T-cell (primary cell): ENCODE results near the gene KCNQ2. TPM values are rescaled to one million over a fixed set of nuclear protein-coding genes. Genes with fewer than 3 reads are reported as not detected.

ENCODE experiments used
- ATAC-seq, 4 experiments: fragments of 200-7000 bp in 3 of 4; fragments of 150-1000 bp in 1 of 4; cut with Tn5 transposase; replicated peaks in 1 of 4; 1 replicate in 3 of 4; 2 replicates in 1 of 4; pipeline ENCODE4 v1.10.0; 2021; ENCODE audit warnings: moderate library complexity in 3 of 4, mild to moderate bottlenecking in 2 of 4, moderate number of reproducible peaks in 1 of 4
- CTCF ChIA-PET, 2 donors: fragments of 300-600 bp; sonication (Branson Sonifier 250); formaldehyde crosslinking; loops; one replicate each; lab custom pipeline; 2022; ENCODE audit warnings: antibody characterized with exemption in 2 of 2; lab: Charles Lee
- POLR2A ChIA-PET, 2 donors: fragments of 300-600 bp; sonication (Branson Sonifier 250); formaldehyde crosslinking; loops; one replicate each; lab custom pipeline; 2022; ENCODE audit warnings: antibody characterized with exemption in 2 of 2; lab: Charles Lee
- DNase-seq, 35 experiments: peaks; one replicate each; pipeline versions ENCODE4 v3.0.0 to v3.0.0-alpha.2; 2013 to 2023
- H3K27ac ChIP-seq: one replicate; pipeline ENCODE4 v1.5.1; 2013; ENCODE audit warnings: low read length
- H3K27me3 ChIP-seq, 2 experiments: replicated peaks in 1 of 2; 1 replicate in 1 of 2; 2 replicates in 1 of 2; pipeline versions ENCODE4 v1.6.1 to v1.7.0; 2013; ENCODE audit warnings: low read length in 1 of 2, mixed read lengths in 1 of 2; ENCODE audit not compliant: control insufficient read depth in 2 of 2, insufficient read depth in 2 of 2; ENCODE audit errors: extremely low read depth in 1 of 2
- H3K36me3 ChIP-seq, 2 donors: 1 replicate in 1 of 2; 2 replicates in 1 of 2; pipeline versions ENCODE4 v1.6.1 to v1.7.0; 2013; ENCODE audit warnings: low read length in 1 of 2; ENCODE audit not compliant: control insufficient read depth in 2 of 2, insufficient read depth in 1 of 2; ENCODE audit errors: extremely low read depth in 1 of 2
- H3K4me1 ChIP-seq, 2 experiments: 1 replicate in 1 of 2; 2 replicates in 1 of 2; pipeline versions ENCODE4 v1.6.1 to v1.7.0; 2013; ENCODE audit warnings: low read length in 2 of 2, mixed read lengths in 1 of 2; ENCODE audit not compliant: insufficient read depth in 2 of 2, control insufficient read depth in 1 of 2; ENCODE audit errors: extremely low read depth in 1 of 2
- H3K4me3 ChIP-seq, 2 donors: 1 replicate in 1 of 2; 2 replicates in 1 of 2; pipeline versions ENCODE4 v1.5.1 to v1.7.0; 2013; ENCODE audit warnings: mild to moderate bottlenecking in 2 of 2, low read length in 1 of 2, moderate library complexity in 1 of 2; ENCODE audit not compliant: control insufficient read depth in 1 of 2; ENCODE audit errors: extremely low read depth in 1 of 2
- H3K9me3 ChIP-seq: 2 replicates; pipeline ENCODE4 v1.7.0; 2013
- H3K27ac Mint-ChIP-seq, 2 donors: one replicate each; pipeline ENCODE4 v1.8.0; 2020 to 2021; ENCODE audit warnings: mild to moderate bottlenecking in 2 of 2, mixed read lengths in 2 of 2
- H3K27me3 Mint-ChIP-seq, 2 donors: one replicate each; pipeline ENCODE4 v1.8.0; 2021 to 2022; ENCODE audit warnings: mixed read lengths in 2 of 2
- H3K36me3 Mint-ChIP-seq: one replicate; pipeline ENCODE4 v1.8.0; 2021; ENCODE audit warnings: mixed read lengths
- H3K4me1 Mint-ChIP-seq, 3 donors: one replicate each; pipeline ENCODE4 v1.8.0; 2020 to 2022; ENCODE audit warnings: mixed read lengths in 3 of 3, mild to moderate bottlenecking in 1 of 3
- H3K4me3 Mint-ChIP-seq, 3 donors: one replicate each; pipeline ENCODE4 v1.8.0; 2020 to 2022; ENCODE audit warnings: mild to moderate bottlenecking in 3 of 3, mixed read lengths in 3 of 3, moderate library complexity in 3 of 3
- H3K9me3 Mint-ChIP-seq, 3 donors: one replicate each; pipeline ENCODE4 v1.8.0; 2020 to 2022; ENCODE audit warnings: mixed read lengths in 3 of 3
- WGBS: methylation state at CpG from one replicate; pipeline ENCODE4 v1.1.5; 2013; ENCODE audit warnings: missing lambda C conversion rate; ENCODE audit not compliant: insufficient coverage; 5-methylcytosine and 5-hydroxymethylcytosine counted together
- total RNA-seq, 35 experiments: library from RNA in 6 of 35; stranded (reverse) in 6 of 35; fragments of 120-200 nt in 1 of 35; gene quantifications; one replicate each; pipeline versions ENCODE4 v1.2.1 to v1.2.4 and lab custom pipeline; 2013 to 2026

KCNQ2 gene
- total RNA-seq, 5 donors from 2014 or later (not counting 1 experiment from before 2014, with no cell fraction given) = 0.19 to 0.49 (median 0.32) TPM

DNA sequence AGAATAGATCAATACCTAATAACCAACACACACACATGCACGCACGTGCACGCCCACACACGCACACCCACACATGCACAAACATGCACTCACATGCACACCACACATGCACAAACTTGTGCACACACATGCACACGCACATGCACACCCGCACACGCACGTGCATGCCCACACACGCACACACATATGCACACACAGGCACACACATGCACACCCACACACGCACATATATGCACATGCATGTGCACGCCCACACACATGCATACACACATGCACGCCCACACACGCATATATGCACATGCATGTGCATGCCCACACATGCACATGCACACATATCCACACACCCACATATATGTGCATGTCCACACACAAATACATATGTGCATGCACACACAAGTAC is 85.1 kb downstream of the KCNQ2 start:
- ChIA-PET CTCF (no interaction called here), POLR2A (no interaction called here)
- Mint-ChIP-seq H3K4me3 (no peak overlapping the region), H3K27me3 (peaks cover 0 to 13% of the 10 kb centered on the region in 2 donors), H3K27ac (no peak overlapping the region), H3K9me3 (peaks cover 8 to 16% (median 10%) of the 10 kb centered on the region in 3 donors), H3K4me1 (no peaks in the 10 kb centered on the region), H3K36me3 (no peaks in the 10 kb centered on the region)
- Histone ChIP-seq H3K4me3 (no peak overlapping the region), H3K27me3 (peaks cover 0 to 32% of the 10 kb centered on the region in 2 experiments), H3K36me3 (no peaks in the 10 kb centered on the region), H3K9me3 (no peaks in the 10 kb centered on the region), H3K4me1 (no peaks in the 10 kb centered on the region), H3K27ac (no peak overlapping the region)
- WGBS = 96% methylated on average over 13 of the region's 13 CpGs
- ATAC-seq = no peak
- DNase-seq = no peak

DNA sequence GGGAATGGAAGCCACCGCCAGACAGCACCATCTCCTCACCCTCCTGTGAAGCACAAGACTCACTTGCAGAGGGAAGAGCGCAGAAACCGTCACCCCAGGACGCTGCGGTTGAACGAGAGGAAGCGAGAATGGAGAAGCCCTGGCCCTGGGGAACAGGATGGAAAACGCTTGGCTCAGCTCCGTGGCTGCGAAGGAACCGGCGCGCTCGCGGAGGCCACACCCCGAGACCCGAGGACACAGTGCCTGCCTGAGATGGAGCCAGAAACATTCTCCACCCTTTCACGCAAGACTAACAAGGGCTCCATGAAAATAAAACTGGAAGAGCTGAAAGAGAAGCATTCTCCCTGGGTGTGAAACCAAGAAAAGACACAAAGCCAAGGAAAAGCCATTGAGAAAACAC is 86.0 kb downstream of the KCNQ2 start:
- DNase-seq = no peak

DNA sequence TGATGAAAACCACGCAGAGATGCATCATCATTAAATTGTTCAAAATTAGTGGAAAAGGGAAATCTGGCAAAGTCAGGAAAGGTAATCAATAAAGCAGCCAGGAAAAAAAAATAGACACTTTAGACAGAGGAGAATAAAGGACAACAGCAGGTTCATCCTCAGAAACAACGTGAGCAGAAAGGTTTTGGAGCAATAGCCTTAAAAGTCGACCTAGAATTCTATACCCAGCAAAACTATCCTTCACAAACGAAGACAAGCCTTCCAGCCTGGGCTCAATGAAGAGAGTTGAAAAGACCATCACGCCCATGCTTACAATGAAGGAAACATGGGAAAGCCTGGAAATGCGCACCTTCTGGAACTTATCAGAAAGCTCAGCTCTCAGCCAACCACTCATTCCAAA is 86.6 kb downstream of the KCNQ2 start:
- H3K4me1 Mint-ChIP-seq = no peaks in the 10 kb centered on the region
- ChIA-PET POLR2A (no interaction called here), CTCF (no interaction called here)
- H3K4me3 Mint-ChIP-seq = no peak overlapping the region
- 84% methylated on average over 4 of the region's 6 CpGs for WGBS
- H3K27ac ChIP-seq = no peak overlapping the region
- peaks cover 0 to 5% of the 10 kb centered on the region in 2 experiments for H3K4me1 ChIP-seq
- ATAC-seq (no peak), DNase-seq (no peak)
- H3K36me3 ChIP-seq = no peaks in the 10 kb centered on the region
- no peaks in the 10 kb centered on the region for H3K36me3 Mint-ChIP-seq
- H3K27me3 ChIP-seq = peaks cover 0 to 39% of the 10 kb centered on the region in 2 experiments
- no peak overlapping the region for H3K27ac Mint-ChIP-seq
- H3K27me3 Mint-ChIP-seq = peaks cover 0 to 16% of the 10 kb centered on the region in 2 donors
- no peak overlapping the region for H3K4me3 ChIP-seq
- no peaks in the 10 kb centered on the region for H3K9me3 ChIP-seq
- H3K9me3 Mint-ChIP-seq = peaks cover 8 to 16% (median 10%) of the 10 kb centered on the region in 3 donors

More for the DNA sequence above, 86.0 kb downstream of the KCNQ2 start:
- Mint-ChIP-seq H3K36me3 (no peaks in the 10 kb centered on the region), H3K27me3 (peaks cover 0 to 13% of the 10 kb centered on the region in 2 donors), H3K27ac (no peak overlapping the region), H3K9me3 (peaks cover 8 to 16% (median 10%) of the 10 kb centered on the region in 3 donors), H3K4me3 (no peak overlapping the region), H3K4me1 (no peaks in the 10 kb centered on the region)
- H3K27ac ChIP-seq = no peak overlapping the region
- peaks cover 0 to 36% of the 10 kb centered on the region in 2 experiments for H3K27me3 ChIP-seq
- WGBS = 89% methylated on average over 16 of the region's 18 CpGs
- H3K4me1 ChIP-seq = peaks cover 0 to 5% of the 10 kb centered on the region in 2 experiments
- CTCF ChIA-PET = no interaction called here
- no peak overlapping the region for H3K4me3 ChIP-seq
- H3K36me3 ChIP-seq = no peaks in the 10 kb centered on the region
- H3K9me3 ChIP-seq = no peaks in the 10 kb centered on the region
- no peak for ATAC-seq
- POLR2A ChIA-PET = no interaction called here

GRCh38 chr20:63384336-63384735 is 88.1 kb downstream of the KCNQ2 start:
- H3K4me1 ChIP-seq = peaks cover 0 to 5% of the 10 kb centered on the region in 2 experiments
- Mint-ChIP-seq H3K27me3 (peaks cover 0 to 16% of the 10 kb centered on the region in 2 donors), H3K9me3 (peaks cover 8 to 16% (median 10%) of the 10 kb centered on the region in 3 donors), H3K4me3 (no peak overlapping the region), H3K4me1 (no peaks in the 10 kb centered on the region), H3K36me3 (no peaks in the 10 kb centered on the region), H3K27ac (no peak overlapping the region)
- CTCF ChIA-PET = no interaction called here
- 82% methylated on average over 12 of the region's 18 CpGs for WGBS
- H3K4me3 ChIP-seq = no peak overlapping the region
- DNase-seq = no peak
- H3K27ac ChIP-seq = no peak overlapping the region
- ATAC-seq = no peak
- no peaks in the 10 kb centered on the region for H3K9me3 ChIP-seq
- H3K27me3 ChIP-seq = peaks cover 0 to 52% of the 10 kb centered on the region in 2 experiments
- no peaks in the 10 kb centered on the region for H3K36me3 ChIP-seq
- POLR2A ChIA-PET = no interaction called here

- ChIA-PET POLR2A (no interaction called here), CTCF (no interaction called here)
- no peak for ATAC-seq
- H3K27ac ChIP-seq = no peak overlapping the region
- no peak overlapping the region for H3K4me3 Mint-ChIP-seq
- no peak overlapping the region for H3K4me3 ChIP-seq
- peaks cover 8 to 16% (median 10%) of the 10 kb centered on the region in 3 donors for H3K9me3 Mint-ChIP-seq
- 85% methylated on average over 9 of the region's 11 CpGs for WGBS
- no peaks in the 10 kb centered on the region for H3K36me3 Mint-ChIP-seq
- H3K27ac Mint-ChIP-seq = no peak overlapping the region
- no peaks in the 10 kb centered on the region for H3K9me3 ChIP-seq
- H3K36me3 ChIP-seq = no peaks in the 10 kb centered on the region
- H3K4me1 Mint-ChIP-seq = no peaks in the 10 kb centered on the region
- H3K4me1 ChIP-seq = peaks cover 0 to 5% of the 10 kb centered on the region in 2 experiments
- DNase-seq = no peak
- H3K27me3 Mint-ChIP-seq = peaks cover 0 to 22% of the 10 kb centered on the region in 2 donors
- H3K27me3 ChIP-seq = peaks cover 0 to 60% of the 10 kb centered on the region in 2 experiments
These were observed 88.9 kb downstream of the KCNQ2 start for GRCh38 chr20:63383556-63383955.

GRCh38 chr20:63382551-63383300 is 89.7 kb downstream of the KCNQ2 start:
- Histone ChIP-seq H3K36me3 (no peaks in the 10 kb centered on the region), H3K27me3 (peaks cover 0 to 68% of the 10 kb centered on the region in 2 experiments), H3K4me3 (no peak overlapping the region), H3K27ac (no peak overlapping the region), H3K9me3 (no peaks in the 10 kb centered on the region), H3K4me1 (peaks cover 0 to 5% of the 10 kb centered on the region in 2 experiments)
- ChIA-PET POLR2A (no interaction called here), CTCF (no interaction called here)
- Mint-ChIP-seq H3K4me3 (no peak overlapping the region), H3K9me3 (peaks cover 7 to 16% (median 8%) of the 10 kb centered on the region in 3 donors), H3K27ac (no peak overlapping the region), H3K27me3 (peaks cover 0 to 24% of the 10 kb centered on the region in 2 donors), H3K36me3 (no peaks in the 10 kb centered on the region), H3K4me1 (no peaks in the 10 kb centered on the region)
- DNase-seq (no peak), ATAC-seq (no peak)
- 76% methylated on average over 16 of the region's 17 CpGs for WGBS
